Stromal cell of bone marrow (primary cell): Measurements from ENCODE around the gene CFH.
"Not testable (repeated sequence)": the region's sequence is repeated elsewhere in the genome, so short reads cannot be mapped to it uniquely, and the experiment has no call there.

Experiments
- DNase-seq: peaks from one replicate; pipeline ENCODE4 v3.0.0-alpha.2; 2012; ENCODE audit warnings: low read depth

CFH gene

DNA sequence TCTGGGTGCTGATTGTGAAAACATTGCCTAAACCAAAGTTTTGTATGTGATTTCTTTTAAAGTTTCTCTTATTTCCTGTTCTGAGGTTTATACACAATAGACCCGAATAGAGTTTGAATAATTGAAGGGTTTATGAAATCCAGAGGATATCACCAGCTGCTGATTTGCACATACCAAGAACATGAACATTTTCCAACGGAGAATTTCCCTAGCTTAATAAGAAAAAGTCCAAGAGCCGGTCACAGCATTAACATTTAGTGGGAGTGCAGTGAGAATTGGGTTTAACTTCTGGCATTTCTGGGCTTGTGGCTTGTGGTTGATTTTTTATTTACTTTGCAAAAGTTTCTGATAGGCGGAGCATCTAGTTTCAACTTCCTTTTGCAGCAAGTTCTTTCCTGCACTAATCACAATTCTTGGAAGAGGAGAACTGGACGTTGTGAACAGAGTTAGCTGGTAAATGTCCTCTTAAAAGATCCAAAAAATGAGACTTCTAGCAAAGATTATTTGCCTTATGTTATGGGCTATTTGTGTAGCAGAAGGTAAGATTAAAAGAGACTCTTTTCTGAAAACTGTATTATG lies at the start of gene CFH:
Gene CFH, plus strand, starts transcription at position 407 of the 579 bp plus-strand sequence. Its CDS starts 75 bp downstream, at position 482.
- peak; percentile 93 for DNase-seq

GRCh38 chr1:196603651-196604050 lies 48.2 kb upstream of the CFH start:
- DNase-seq: no peak

- DNase-seq: no peak
Measured at GRCh38 chr1:196607981-196608380, 43.9 kb upstream of the CFH start.

GRCh38 chr1:196608390-196609369 lies 43.2 kb upstream of the CFH start, which contains the start of gene KCNT2:
Gene KCNT2 (minus strand): TSS chr1:196608440. CDS start chr1:196608309, 131 bp downstream.
- peak; percentile 14 for DNase-seq

DNA sequence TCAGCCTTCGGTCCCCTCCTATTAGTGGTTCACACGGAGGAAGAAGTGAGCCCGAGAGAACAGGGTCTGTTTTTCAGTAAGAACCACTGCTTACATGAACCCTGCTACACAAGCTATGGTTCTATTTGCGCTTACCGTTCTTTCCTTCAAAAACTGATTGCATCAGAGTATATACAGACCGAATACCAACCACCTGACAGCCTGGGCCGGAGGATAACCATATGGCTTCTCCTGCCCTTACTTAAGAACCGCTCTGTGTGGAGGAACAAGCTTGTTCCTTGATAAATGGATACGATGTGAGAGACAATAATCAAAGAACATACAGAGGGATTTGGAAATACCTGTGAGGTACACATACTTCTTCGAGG lies 42.5 kb upstream of the CFH start:
- DNase-seq: no peak

DNA sequence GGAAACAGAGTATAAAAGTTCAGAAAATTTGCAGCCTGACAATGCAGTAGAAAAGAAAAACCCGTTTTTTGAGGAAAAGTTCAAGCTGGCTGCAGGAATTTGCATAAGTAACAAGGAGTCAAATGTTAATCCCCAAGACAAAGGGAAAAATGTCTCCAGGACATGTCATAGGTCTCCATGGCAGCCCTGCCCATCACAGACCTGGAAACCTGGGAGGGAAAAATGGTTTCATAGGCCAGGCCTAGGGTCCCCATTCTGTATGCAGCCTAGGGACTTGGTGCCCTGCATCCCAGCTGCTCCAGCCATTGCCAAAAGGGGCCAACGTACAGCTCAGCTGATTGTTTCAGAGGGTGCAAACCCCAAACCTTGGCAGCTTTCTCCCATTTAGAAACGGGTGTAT lies 40.0 kb upstream of the CFH start:
- no peak for DNase-seq

- no peak for DNase-seq
Measured at GRCh38 chr1:196619721-196620120, 32.1 kb upstream of the CFH start.

- no peak for DNase-seq
Measured at GRCh38 chr1:196623079-196623478, 28.8 kb upstream of the CFH start.

DNA sequence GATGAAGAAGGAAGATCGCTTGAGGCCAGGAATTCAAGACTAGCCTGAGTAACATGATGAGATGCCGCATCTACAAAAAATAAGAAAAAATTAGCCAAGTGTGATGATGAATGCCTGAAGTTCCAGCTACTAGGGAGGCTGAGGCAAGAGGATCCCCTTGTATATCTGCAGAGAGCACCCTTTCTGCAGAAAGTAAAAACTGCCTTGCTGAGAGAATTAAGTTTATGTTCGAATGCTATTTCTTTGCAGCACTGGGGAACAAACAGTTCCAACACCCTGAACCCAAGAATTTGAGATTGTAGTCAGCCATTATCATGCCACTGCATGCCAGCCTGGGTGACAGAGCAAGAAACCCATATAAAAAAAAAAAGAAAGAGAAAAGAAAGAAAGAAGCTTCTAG lies 23.0 kb upstream of the CFH start:
- DNase-seq: no peak

DNA sequence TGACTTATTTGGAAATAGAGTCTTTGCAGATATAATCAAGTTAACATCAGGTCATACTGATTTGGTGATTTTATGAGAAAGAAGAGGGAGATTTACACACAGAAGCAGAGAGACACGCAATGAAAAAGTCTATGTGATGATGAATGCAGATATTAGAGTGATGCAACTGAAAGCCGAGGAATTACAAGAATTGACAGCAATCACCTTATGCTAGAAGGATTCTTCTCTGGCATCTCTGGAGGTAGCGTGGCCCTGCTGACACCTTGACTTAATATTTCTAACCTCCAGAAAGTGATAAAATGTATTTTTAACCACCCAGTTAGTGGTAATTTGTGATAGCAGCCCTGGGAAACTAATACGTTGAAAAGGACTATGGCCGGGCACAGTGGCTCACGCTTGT lies 14.2 kb upstream of the CFH start:
- no peak for DNase-seq

- DNase-seq: no peak
Measured at GRCh38 chr1:196638466-196638865, 13.4 kb upstream of the CFH start.

- DNase-seq: not testable (repeated sequence)
Measured at GRCh38 chr1:196639291-196639690, 12.6 kb upstream of the CFH start.

DNA sequence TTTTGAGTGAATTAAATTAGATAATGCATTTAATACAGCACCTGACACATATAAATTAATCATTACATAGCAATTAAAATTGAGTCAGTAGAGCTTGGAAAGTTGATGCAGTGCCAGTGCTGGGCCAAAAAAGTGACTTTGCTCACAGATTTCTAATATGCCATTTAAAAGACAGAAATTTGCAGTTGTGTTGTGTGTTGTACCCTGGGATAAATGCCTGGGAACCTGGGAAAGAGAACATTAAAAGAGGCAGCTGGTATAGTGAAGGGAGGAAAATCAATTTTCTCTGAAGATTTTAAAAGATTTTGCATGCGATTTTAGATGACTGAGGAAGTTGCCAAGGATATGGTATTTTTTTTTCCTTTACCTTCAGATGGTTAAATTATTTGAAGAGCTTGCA lies 10.9 kb upstream of the CFH start:
- no peak for DNase-seq

GRCh38 chr1:196649990-196650389 lies 1.9 kb upstream of the CFH start:
- no peak for DNase-seq

- no peak for DNase-seq
Measured at GRCh38 chr1:196650403-196650802, 1.4 kb upstream of the CFH start.

DNA sequence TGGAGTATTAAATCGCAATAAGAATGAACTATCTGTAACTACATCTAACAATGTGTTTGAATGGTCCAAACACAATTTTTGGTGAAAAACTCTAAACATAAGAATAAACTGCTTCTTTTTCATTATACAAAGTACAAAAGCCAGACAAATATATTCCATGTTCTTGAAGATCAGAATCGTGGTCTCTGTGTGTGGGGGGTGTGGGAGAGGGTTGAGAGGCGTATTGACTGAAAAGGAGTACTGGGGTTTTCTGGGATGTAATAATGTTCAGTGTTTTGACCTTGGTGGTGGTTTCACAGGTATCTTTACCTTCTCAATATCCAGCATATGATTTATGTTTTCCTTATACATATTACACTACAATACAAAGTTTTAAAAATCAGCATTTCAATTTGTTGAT lies 764 bp upstream of the CFH start:
- DNase-seq: no peak

DNA sequence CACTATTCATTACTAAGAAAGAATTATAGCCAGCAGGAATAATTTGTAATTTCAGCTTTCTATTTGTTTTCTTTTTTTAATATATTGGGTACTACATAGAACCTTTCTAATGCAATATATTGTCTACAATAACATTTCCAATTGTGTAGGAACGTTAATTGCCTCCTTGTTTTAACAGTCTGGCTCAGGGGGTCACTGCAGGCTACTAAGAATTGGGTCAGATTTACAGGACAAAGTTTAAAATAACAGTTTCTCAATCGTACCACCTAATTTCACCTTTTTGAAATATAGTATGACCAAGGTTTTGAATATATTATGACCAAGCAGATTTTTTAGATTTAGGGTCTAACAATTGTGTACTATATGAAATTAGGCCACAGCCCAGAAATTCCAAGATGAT lies 2.4 kb downstream of the CFH start:
- no peak for DNase-seq

DNA sequence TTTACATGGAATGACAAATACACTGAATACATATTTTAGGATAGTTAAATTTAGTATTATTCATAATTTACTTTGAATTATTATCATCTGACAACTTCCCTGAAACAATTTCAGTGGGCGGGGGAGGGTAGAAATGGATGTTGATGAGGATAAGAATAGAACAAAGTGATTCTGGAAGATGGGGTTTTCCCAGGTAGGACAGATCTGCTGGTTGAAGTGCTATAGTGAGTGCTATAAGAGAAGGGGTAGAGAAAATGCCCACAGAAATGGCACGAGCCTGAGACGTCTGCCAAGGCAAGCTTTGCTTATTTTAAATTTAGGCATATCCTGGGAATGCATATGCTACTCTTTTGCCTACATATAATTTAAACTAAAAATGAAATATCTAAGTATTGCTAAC lies 3.2 kb downstream of the CFH start:
- DNase-seq: no peak

- DNase-seq: no peak
Measured at GRCh38 chr1:196655494-196655893, 3.7 kb downstream of the CFH start.

GRCh38 chr1:196659471-196659870 lies 7.6 kb downstream of the CFH start:
- no peak for DNase-seq

GRCh38 chr1:196660272-196660671 lies 8.4 kb downstream of the CFH start:
- DNase-seq: no peak

- no peak for DNase-seq
Measured at GRCh38 chr1:196660852-196661251, 9.0 kb downstream of the CFH start.

- DNase-seq: no peak
Measured at GRCh38 chr1:196661345-196661744, 9.5 kb downstream of the CFH start.
